Mucosa of rectum (tissue), 2 donors: Measurements from ENCODE around the gene SLC16A10.
"Not testable (repeated sequence)": the region's sequence is repeated elsewhere in the genome, so short reads cannot be mapped to it uniquely, and the experiment has no call there.

Source experiments
- H3K27ac ChIP-seq, 2 donors: one replicate each; pipeline ENCODE4 v1.7.0; 2013; ENCODE audit warnings: inconsistent platforms in 2 of 2, low read depth in 2 of 2, low read length in 2 of 2
- H3K27me3 ChIP-seq, 2 donors: one replicate each; pipeline ENCODE4 v1.7.0; 2013; ENCODE audit warnings: low read length in 2 of 2; ENCODE audit not compliant: control insufficient read depth in 2 of 2, insufficient read depth in 2 of 2
- H3K36me3 ChIP-seq, 2 donors: one replicate each; pipeline ENCODE4 v1.7.0; 2013; ENCODE audit warnings: low read length in 2 of 2; ENCODE audit not compliant: control insufficient read depth in 2 of 2, insufficient read depth in 2 of 2
- H3K4me1 ChIP-seq, 2 donors: one replicate each; pipeline ENCODE4 v1.7.0; 2013; ENCODE audit warnings: low read length in 2 of 2, mild to moderate bottlenecking in 1 of 2; ENCODE audit not compliant: control insufficient read depth in 2 of 2, insufficient read depth in 2 of 2
- H3K4me3 ChIP-seq, 2 donors: one replicate each; pipeline ENCODE4 v1.7.0; 2013; ENCODE audit warnings: low read length in 2 of 2
- H3K9ac ChIP-seq, 2 donors: one replicate each; pipeline ENCODE4 v1.7.0; 2013; ENCODE audit warnings: low read length in 2 of 2, low read depth in 1 of 2, mild to moderate bottlenecking in 1 of 2
- H3K9me3 ChIP-seq, 2 donors: one replicate each; pipeline ENCODE4 v1.7.0; 2013; ENCODE audit warnings: low read length in 2 of 2; ENCODE audit not compliant: control insufficient read depth in 2 of 2
- donor health status: healthy.
- donor health status: Normal muscosa, but diverticular disease.

SLC16A10 gene, protein sequence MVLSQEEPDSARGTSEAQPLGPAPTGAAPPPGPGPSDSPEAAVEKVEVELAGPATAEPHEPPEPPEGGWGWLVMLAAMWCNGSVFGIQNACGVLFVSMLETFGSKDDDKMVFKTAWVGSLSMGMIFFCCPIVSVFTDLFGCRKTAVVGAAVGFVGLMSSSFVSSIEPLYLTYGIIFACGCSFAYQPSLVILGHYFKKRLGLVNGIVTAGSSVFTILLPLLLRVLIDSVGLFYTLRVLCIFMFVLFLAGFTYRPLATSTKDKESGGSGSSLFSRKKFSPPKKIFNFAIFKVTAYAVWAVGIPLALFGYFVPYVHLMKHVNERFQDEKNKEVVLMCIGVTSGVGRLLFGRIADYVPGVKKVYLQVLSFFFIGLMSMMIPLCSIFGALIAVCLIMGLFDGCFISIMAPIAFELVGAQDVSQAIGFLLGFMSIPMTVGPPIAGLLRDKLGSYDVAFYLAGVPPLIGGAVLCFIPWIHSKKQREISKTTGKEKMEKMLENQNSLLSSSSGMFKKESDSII

GRCh38 chr6:111087106-111087835 lies at the start of gene SLC16A10:
Gene SLC16A10 (plus strand): TSS chr6:111087503. CDS start chr6:111087753, 250 bp downstream.
- H3K27ac ChIP-seq, result no peak within 1 kb of the TSS
- no peaks in the 10 kb centered on the region for H3K36me3 ChIP-seq
- H3K9ac ChIP-seq, result peak within 1 kb of the TSS; percentile 60 to 74

DNA sequence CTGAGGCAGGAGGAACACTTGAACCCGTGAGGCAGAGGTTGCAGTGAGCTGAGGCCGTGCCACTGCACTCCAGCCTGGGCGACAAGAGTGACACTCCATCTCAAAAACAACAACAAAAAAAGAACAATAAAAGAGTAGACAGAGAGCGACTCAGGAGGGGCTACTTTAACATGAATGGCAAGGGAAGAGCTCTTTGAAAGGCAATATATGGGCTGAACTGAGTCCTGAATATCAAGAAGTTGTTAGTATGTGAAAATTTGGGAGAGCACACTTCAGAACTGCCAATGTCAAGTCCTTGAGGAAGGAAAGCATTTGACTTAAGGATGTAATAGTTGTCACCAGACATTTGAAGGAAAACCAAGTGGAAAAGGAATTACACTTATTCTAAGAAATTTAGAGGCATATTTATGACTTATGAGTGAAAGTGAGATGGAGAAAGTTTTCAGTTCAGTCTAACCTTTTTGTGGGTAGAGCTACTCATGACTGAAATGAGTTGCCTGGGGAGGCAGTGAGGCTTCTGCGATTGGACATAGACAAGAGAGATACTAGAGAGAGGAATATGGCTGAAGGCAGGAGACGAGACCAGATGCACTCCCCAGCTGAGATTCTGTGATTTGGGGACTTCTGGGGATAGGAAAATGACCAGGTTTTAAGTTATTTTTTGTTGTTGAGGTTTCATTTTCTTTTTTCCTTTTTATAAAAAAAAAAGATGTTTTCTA lies 48.6 kb upstream of the SLC16A10 start:
- H3K4me1 ChIP-seq, result no peaks in the 10 kb centered on the region

More at GRCh38 chr6:111087106-111087835, at the start of gene SLC16A10:
- H3K4me3 ChIP-seq, result peak within 1 kb of the TSS; percentile 84 to 87
- peaks cover 2 to 4% of the 10 kb centered on the region in 2 donors for H3K27me3 ChIP-seq
- H3K4me1 ChIP-seq, result peaks cover 0 to 6% of the 10 kb centered on the region in 2 donors
- H3K9me3 ChIP-seq, result no peaks in the 10 kb centered on the region

DNA sequence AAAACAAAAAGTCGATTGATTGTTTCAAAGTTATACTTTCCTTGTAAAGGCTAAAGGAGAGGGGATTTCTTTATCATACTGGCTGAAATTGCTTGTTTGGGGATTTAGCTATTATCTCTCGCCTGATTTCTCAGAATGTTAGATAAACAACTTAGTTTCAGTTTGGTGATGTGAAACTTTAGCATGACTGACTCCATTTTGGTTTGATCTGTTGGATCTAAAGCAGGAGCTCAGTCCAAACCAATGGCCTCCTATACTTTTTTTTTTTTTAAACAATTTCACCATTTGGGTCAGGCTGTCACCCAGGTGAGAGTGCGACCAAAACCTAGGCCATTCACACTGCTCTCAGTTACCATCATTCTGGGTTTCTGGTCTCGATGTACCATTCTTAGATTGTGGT lies 45.4 kb upstream of the SLC16A10 start:
- Histone ChIP-seq H3K9ac (no peak overlapping the region), H3K27me3 (no peaks in the 10 kb centered on the region), H3K4me3 (no peak overlapping the region)

More for the DNA sequence above, 48.6 kb upstream of the SLC16A10 start:
- Histone ChIP-seq H3K9ac (no peak overlapping the region), H3K27ac (no peak overlapping the region), H3K4me3 (no peak overlapping the region), H3K36me3 (no peaks in the 10 kb centered on the region), H3K9me3 (no peaks in the 10 kb centered on the region), H3K27me3 (no peaks in the 10 kb centered on the region)

DNA sequence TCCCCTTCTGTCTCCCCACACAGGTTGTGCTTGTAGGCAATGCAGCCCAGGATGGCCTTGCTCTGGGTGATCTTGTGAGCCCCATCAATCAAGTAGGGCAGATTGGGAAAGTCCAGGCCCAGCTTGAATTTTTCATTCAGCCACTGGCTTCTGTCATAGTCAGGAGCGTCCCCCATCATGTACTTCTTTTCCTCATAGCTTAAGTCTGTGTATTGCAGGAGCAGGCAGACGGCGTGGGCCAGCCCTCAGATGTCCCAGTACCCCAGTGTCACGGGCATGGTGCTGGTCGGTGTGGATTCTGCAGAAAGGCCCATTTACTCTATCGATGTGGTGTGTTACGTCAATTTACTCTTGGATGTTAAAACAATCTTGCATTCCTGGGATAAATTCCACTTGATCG lies 40.1 kb upstream of the SLC16A10 start:
- no peak overlapping the region for H3K4me3 ChIP-seq
- no peaks in the 10 kb centered on the region for H3K4me1 ChIP-seq
- no peak overlapping the region for H3K9ac ChIP-seq
- no peak overlapping the region for H3K27ac ChIP-seq
- no peaks in the 10 kb centered on the region for H3K36me3 ChIP-seq
- no peaks in the 10 kb centered on the region for H3K9me3 ChIP-seq
- H3K27me3 ChIP-seq, result no peaks in the 10 kb centered on the region

More for the DNA sequence above, 45.4 kb upstream of the SLC16A10 start:
- Histone ChIP-seq H3K4me1 (no peaks in the 10 kb centered on the region), H3K27ac (no peak overlapping the region), H3K9me3 (no peaks in the 10 kb centered on the region), H3K36me3 (no peaks in the 10 kb centered on the region)

DNA sequence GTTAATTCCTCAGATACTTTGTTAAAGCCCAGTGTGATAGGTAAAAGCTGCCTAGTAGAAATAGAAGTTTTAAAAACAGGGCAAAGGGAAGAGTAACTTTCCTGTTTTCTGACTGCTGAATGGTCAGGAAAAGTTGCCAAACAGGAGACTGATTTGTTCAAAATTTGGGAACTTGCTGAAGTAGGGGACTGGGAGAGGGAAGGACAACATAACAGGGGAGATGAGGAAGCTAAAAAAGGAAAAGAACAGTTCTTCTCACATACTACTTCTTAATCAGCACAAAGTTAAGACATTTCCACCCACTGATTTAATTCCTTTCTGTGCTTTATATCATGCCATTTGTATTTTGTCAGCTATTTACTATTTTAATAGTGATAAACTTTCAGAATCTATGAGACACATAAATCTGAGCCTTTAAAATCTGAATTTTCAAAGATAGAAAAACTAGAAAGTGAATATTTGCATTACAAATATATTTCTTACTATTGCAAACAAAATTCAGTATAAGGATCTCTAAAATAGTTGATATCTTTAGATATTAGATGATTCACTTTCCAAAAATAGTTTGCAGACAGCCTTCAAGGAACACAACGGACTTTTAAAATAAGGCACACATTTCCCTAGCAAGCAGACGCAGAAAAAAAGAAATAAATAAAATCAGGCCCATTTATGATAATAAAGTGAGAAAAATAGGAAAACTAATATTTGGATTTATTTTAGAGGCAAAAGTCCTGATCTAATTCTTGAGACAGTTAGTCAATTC lies 36.9 kb upstream of the SLC16A10 start:
- no peaks in the 10 kb centered on the region for H3K36me3 ChIP-seq
- H3K9me3 ChIP-seq, result no peaks in the 10 kb centered on the region
- H3K27me3 ChIP-seq, result no peaks in the 10 kb centered on the region
- no peak overlapping the region for H3K4me3 ChIP-seq
- no peak overlapping the region for H3K27ac ChIP-seq
- no peak overlapping the region for H3K9ac ChIP-seq
- H3K4me1 ChIP-seq, result no peaks in the 10 kb centered on the region

DNA sequence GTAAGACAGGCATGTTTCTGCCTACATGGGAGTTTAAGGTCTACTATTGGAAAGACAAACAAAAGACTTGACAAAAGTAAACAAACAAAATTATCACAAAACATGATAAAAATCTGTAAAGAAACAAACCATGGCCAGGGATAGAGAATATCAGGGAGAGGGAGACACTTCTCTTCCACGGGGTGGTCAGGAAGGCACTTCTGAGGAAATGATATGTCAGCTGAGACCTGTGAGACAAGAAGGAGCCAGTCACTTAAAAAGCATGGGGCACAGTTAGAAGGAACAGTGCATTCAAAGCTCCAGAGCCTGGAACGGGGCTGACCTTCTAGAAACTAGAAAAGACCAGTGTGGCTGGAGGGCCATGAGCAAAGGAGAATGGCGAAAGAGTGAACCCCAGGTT lies 35.1 kb upstream of the SLC16A10 start:
- no peaks in the 10 kb centered on the region for H3K27me3 ChIP-seq
- no peak overlapping the region for H3K4me3 ChIP-seq
- no peak overlapping the region for H3K27ac ChIP-seq

DNA sequence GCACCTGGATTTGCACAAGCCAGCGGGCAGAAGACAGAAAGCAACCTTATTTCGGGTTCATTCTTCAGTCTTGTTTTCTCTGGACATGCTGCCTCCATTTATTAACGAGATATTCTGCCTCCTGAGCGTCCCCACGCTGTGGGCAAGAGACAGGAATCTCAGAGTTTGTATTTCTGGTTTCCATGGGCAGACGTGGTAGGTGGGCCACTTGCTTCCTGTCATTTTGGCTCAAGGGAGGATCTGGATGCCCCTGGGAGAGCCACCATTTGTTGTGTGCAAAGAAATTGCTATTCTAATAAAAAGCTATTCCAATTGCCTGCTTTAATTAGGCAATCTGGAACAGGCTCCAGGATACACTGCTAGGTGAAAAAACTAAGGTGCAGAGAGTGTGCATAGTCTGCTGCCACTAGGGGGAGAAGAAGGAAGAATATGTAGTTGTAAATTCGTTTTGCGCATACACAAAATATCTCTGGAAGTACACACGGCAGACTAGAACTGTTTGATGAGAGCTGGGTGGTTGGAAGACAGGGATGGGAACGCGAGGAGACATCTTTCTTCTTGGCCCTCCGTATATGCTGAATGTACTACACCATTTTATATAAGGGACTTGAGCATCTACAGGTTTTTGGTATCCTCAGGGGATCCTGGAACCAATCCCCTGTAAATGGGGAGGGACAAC lies 30.1 kb upstream of the SLC16A10 start:
- H3K27me3 ChIP-seq, result no peaks in the 10 kb centered on the region
- no peak overlapping the region for H3K27ac ChIP-seq
- H3K4me1 ChIP-seq, result no peaks in the 10 kb centered on the region
- H3K9me3 ChIP-seq, result no peaks in the 10 kb centered on the region
- H3K4me3 ChIP-seq, result no peak overlapping the region
- no peaks in the 10 kb centered on the region for H3K36me3 ChIP-seq
- H3K9ac ChIP-seq, result no peak overlapping the region

More for the DNA sequence above, 35.1 kb upstream of the SLC16A10 start:
- Histone ChIP-seq H3K9ac (no peak overlapping the region), H3K9me3 (no peaks in the 10 kb centered on the region), H3K36me3 (no peaks in the 10 kb centered on the region), H3K4me1 (no peaks in the 10 kb centered on the region)

DNA sequence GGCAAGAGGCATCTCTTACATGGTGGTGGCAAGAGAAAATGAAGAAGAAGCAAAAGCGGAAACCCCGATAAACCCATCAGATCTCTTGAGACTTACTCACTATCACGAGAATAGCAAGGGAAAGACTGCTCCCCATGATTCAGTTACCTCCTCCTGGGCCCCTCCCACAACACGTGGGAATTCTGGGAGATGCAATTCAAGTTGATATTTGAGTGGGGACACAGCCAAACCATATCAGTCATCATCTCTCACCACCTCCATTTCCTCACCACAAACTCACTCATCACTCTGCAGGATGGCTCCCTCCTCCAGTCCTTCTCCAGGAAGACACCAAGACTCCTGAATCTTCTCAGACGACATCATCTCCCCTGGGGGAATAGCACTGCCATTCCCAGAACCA lies 25.8 kb upstream of the SLC16A10 start:
- no peaks in the 10 kb centered on the region for H3K27me3 ChIP-seq
- H3K9me3 ChIP-seq, result no peaks in the 10 kb centered on the region
- no peak overlapping the region for H3K27ac ChIP-seq
- no peaks in the 10 kb centered on the region for H3K36me3 ChIP-seq
- H3K4me1 ChIP-seq, result no peaks in the 10 kb centered on the region
- H3K4me3 ChIP-seq, result no peak overlapping the region
- no peak overlapping the region for H3K9ac ChIP-seq

GRCh38 chr6:111061985-111062384 lies 25.3 kb upstream of the SLC16A10 start:
- not testable (repeated sequence) for H3K9me3 ChIP-seq, H3K4me1 ChIP-seq, H3K4me3 ChIP-seq, H3K27me3 ChIP-seq, H3K9ac ChIP-seq, H3K27ac ChIP-seq, H3K36me3 ChIP-seq
